ENCODE measurements around the gene CCDC57.
"Not testable (repeated sequence)": the region's sequence is repeated elsewhere in the genome, so short reads cannot be mapped to it uniquely, and the experiment has no call there.

CCDC57 gene

DNA sequence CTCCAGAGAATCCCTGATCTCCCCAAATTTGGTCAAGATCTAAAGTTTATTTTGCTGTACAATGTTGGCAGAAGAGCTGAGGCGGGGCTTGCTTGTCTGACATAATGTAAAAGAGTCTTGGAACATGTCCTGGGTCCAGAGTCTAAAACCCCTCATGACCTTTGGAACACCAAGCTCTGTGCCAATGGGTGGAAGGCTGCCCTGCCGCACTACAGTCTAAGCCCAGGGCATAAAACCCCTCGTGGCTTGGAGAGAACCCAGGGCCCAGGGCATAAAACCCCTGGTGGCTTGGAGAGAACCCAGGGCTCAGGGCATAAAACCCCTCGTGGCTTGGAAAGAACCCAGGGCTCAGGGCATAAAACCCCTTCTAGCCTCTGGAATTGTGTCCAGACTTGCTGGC, 36.7 kb downstream of the CCDC57 start:
- Histone ChIP-seq H3K9me3 (ENCODE audit: control insufficient read depth in 5 of 5, low read length in 5 of 5) (no peaks in the 10 kb centered on the region), H3K27ac (ENCODE audit: low read depth, low read length) (no peak overlapping the region), H3K27me3 (ENCODE audit: control insufficient read depth in 5 of 5, insufficient read depth in 4 of 5, low read length in 5 of 5) (no peaks in the 10 kb centered on the region), H3K4me1 (ENCODE audit: control insufficient read depth in 5 of 5, insufficient read depth in 5 of 5, low read length in 5 of 5) (no peaks in the 10 kb centered on the region), H3K4me3 (ENCODE audit: low read depth in 1 of 5, low read length in 5 of 5) (no peak overlapping the region), H3K9ac (ENCODE audit: low read length in 5 of 5) (no peak overlapping the region), H3K36me3 (ENCODE audit: control insufficient read depth in 5 of 5, insufficient read depth in 5 of 5, low read length in 5 of 5) (peaks cover 0 to 33% (median 20%) of the 10 kb centered on the region in 5 donors)

DNA sequence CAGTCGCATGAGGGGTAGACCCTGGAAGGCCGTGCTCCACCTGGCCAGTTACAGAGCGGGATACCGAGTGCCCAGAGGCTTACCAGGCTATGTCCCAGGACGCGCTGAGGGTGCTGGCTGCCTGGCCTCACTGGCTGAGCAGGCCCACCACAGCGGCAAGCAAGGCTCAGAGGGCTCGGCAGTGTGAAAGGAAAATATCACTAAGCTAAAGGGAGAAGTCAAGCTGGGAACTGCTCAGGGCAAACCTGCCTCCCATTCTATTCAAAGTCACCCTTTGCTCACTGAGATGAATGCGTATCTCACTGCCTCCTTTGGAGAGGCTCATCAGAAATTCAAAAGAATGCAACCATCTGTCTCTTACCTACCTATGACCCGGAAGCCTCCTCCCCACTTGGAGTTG, 37.4 kb downstream of the CCDC57 start:
- no peak overlapping the region for H3K27ac ChIP-seq (ENCODE audit: low read depth, low read length)

DNA sequence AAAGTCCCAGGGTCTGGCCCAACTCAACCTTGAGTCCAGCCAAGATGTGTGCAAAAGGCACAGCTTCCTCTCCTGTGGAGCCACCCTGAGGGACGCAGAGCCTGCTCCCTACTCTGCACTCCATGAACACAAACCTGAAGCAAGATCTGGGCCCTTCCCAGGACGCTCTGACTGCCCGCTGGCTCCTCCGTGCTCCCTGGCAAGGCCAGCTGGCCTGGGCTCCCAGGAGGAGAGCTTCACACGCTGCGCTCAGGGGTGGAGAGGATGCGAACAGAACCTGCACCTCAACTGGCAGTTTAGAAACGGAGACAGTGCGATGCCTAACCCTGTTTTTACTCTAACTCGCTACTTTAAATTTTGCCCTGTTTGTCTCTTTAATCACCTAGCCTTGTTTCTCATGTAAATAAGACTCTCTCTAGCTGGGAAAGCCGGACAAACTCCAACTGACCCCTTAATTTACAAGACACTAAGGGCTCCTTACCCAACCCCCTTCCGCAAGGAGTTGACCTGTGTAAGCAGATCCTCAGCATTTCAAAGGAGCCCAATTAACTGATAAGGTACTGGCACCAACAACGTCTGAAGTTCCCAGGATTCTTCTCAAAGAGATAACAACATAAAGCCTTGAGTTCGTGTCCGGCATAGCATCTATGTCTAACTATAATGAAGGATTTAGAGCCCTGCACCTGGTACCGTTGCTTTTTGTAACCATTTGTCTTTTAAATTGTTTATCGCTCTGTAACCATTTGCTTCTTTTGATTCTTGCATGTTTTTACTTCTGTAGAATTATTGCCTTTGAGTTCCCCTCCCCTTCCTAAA, 38.4 kb downstream of the CCDC57 start:
- peaks cover 0 to 33% (median 23%) of the 10 kb centered on the region in 5 donors for H3K36me3 ChIP-seq (ENCODE audit: control insufficient read depth in 5 of 5, insufficient read depth in 5 of 5, low read length in 5 of 5)
- H3K4me1 ChIP-seq (ENCODE audit: control insufficient read depth in 5 of 5, insufficient read depth in 5 of 5, low read length in 5 of 5); H3K9ac ChIP-seq (ENCODE audit: low read length in 5 of 5); H3K27me3 ChIP-seq (ENCODE audit: control insufficient read depth in 5 of 5, insufficient read depth in 4 of 5, low read length in 5 of 5); H3K27ac ChIP-seq (ENCODE audit: low read depth, low read length); H3K9me3 ChIP-seq (ENCODE audit: control insufficient read depth in 5 of 5, low read length in 5 of 5); H3K4me3 ChIP-seq (ENCODE audit: low read depth in 1 of 5, low read length in 5 of 5): not testable (repeated sequence)

More for the DNA sequence above, 37.4 kb downstream of the CCDC57 start:
- Histone ChIP-seq H3K4me3 (ENCODE audit: low read depth in 1 of 5, low read length in 5 of 5) (no peak overlapping the region), H3K4me1 (ENCODE audit: control insufficient read depth in 5 of 5, insufficient read depth in 5 of 5, low read length in 5 of 5) (no peaks in the 10 kb centered on the region), H3K9me3 (ENCODE audit: control insufficient read depth in 5 of 5, low read length in 5 of 5) (no peaks in the 10 kb centered on the region), H3K27me3 (ENCODE audit: control insufficient read depth in 5 of 5, insufficient read depth in 4 of 5, low read length in 5 of 5) (no peaks in the 10 kb centered on the region), H3K36me3 (ENCODE audit: control insufficient read depth in 5 of 5, insufficient read depth in 5 of 5, low read length in 5 of 5) (peaks cover 0 to 36% (median 23%) of the 10 kb centered on the region in 5 donors), H3K9ac (ENCODE audit: low read length in 5 of 5) (no peak overlapping the region)

DNA sequence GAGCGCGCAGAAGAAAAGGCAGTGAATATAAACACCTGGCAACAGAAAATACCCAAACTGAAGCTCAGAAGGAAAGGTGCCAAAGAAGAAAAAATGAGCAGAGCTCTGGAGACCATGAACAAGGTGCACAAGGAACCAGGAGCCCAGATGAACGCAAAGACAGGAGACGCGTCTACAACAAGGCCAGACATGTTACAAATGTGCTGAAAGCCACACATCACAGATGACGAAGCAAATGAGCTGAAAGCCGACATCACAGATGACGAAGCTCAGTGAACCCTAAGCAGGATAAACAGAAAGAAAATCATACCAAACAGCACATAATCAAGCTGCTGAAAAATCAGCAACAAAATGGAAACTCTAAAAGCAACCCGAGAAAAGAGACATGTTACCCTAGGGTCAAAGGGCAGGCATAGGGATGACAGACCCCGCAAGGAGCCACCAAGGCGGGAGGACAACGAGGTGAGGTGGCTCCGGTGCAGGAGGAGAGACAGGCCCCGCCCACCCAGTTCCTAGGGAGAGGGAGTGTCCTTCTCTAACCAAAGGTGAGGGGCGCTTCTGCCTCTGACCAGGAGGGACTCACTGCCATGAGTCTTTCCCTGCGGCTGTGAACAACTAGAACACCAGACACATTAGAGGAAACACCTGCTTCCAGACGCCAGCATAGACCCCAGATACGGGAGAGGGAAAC, 39.1 kb downstream of the CCDC57 start:
- Histone ChIP-seq H3K9me3 (ENCODE audit: control insufficient read depth in 5 of 5, low read length in 5 of 5) (no peaks in the 10 kb centered on the region), H3K4me1 (ENCODE audit: control insufficient read depth in 5 of 5, insufficient read depth in 5 of 5, low read length in 5 of 5) (no peaks in the 10 kb centered on the region), H3K36me3 (ENCODE audit: control insufficient read depth in 5 of 5, insufficient read depth in 5 of 5, low read length in 5 of 5) (peaks cover 0 to 33% (median 23%) of the 10 kb centered on the region in 5 donors), H3K9ac (ENCODE audit: low read length in 5 of 5) (no peak overlapping the region), H3K27me3 (ENCODE audit: control insufficient read depth in 5 of 5, insufficient read depth in 4 of 5, low read length in 5 of 5) (no peaks in the 10 kb centered on the region), H3K4me3 (ENCODE audit: low read depth in 1 of 5, low read length in 5 of 5) (no peak overlapping the region), H3K27ac (ENCODE audit: low read depth, low read length) (no peak overlapping the region)

DNA sequence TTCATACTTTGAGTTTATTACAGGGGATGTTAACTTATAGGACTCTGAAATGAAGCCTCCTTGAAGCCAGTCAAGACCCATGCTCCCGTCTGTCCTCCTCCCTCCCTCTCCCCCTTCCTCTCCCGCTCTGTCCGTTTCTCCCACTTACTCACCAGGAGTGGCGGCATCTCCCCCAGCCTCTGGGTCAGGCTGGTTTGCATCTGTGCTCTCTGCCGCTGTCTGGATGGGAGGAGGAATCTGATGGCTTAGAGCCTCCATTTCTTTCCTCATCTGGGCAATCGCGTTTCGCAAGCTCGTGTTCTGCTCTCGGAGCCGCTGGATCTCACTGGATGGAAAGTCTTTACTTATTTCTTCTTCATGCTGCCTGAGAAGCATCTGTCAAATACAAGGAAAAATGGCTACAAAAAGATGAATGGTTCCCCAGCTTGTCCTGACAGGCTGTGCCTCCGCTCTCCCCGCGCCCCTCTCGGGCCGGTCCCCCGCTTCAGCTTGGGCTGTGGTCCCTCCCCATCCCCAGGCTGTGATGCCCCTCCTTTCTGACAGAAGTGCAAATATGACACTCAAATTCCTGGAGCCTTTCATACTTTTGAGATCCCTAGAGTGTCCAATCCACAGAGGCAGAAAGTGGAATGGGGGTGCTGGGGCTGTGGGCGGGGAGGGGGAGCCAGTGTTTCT, 40.0 kb downstream of the CCDC57 start:
- Histone ChIP-seq H3K9ac (ENCODE audit: low read length in 5 of 5) (no peak overlapping the region), H3K4me3 (ENCODE audit: low read depth in 1 of 5, low read length in 5 of 5) (no peak overlapping the region), H3K36me3 (ENCODE audit: control insufficient read depth in 5 of 5, insufficient read depth in 5 of 5, low read length in 5 of 5) (peaks cover 0 to 29% (median 20%) of the 10 kb centered on the region in 5 donors), H3K27ac (ENCODE audit: low read depth, low read length) (no peak overlapping the region), H3K27me3 (ENCODE audit: control insufficient read depth in 5 of 5, insufficient read depth in 4 of 5, low read length in 5 of 5) (no peaks in the 10 kb centered on the region), H3K4me1 (ENCODE audit: control insufficient read depth in 5 of 5, insufficient read depth in 5 of 5, low read length in 5 of 5) (no peaks in the 10 kb centered on the region), H3K9me3 (ENCODE audit: control insufficient read depth in 5 of 5, low read length in 5 of 5) (no peaks in the 10 kb centered on the region)

DNA sequence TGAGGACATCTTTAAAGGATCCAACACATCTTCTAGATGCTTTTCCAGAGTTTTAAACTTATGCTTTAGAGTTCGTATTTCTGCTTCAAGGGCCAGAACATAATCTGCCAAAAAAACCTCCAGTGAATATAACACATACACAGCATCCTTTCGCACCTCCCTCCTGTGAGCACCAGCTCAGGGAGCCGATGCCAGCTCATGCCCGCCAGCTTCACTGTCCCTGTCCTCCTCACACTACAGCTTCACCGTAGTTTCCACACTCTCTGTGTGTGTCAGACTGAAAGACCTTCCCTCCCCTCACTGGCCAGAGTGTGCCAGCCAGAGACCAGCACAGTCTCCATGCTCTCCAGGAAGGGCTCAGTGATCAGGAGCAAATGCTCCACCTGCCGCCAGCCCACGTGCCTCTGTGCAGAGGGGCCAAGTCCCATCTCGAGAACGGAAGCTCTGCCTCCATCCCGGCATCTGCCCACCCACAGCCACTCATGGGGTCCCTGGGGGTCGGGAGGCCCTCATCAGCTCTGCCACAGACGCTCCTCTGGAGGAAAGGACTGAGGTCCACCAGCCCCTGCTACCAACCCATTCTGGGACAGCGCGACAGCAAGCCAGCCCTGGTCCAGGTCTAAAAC, 40.8 kb downstream of the CCDC57 start:
- Histone ChIP-seq H3K27me3 (ENCODE audit: control insufficient read depth in 5 of 5, insufficient read depth in 4 of 5, low read length in 5 of 5) (no peaks in the 10 kb centered on the region), H3K4me1 (ENCODE audit: control insufficient read depth in 5 of 5, insufficient read depth in 5 of 5, low read length in 5 of 5) (no peaks in the 10 kb centered on the region), H3K4me3 (ENCODE audit: low read depth in 1 of 5, low read length in 5 of 5) (no peak overlapping the region), H3K9me3 (ENCODE audit: control insufficient read depth in 5 of 5, low read length in 5 of 5) (no peaks in the 10 kb centered on the region), H3K27ac (ENCODE audit: low read depth, low read length) (no peak overlapping the region), H3K36me3 (ENCODE audit: control insufficient read depth in 5 of 5, insufficient read depth in 5 of 5, low read length in 5 of 5) (peaks cover 0 to 27% (median 20%) of the 10 kb centered on the region in 5 donors), H3K9ac (ENCODE audit: low read length in 5 of 5) (no peak overlapping the region)

DNA sequence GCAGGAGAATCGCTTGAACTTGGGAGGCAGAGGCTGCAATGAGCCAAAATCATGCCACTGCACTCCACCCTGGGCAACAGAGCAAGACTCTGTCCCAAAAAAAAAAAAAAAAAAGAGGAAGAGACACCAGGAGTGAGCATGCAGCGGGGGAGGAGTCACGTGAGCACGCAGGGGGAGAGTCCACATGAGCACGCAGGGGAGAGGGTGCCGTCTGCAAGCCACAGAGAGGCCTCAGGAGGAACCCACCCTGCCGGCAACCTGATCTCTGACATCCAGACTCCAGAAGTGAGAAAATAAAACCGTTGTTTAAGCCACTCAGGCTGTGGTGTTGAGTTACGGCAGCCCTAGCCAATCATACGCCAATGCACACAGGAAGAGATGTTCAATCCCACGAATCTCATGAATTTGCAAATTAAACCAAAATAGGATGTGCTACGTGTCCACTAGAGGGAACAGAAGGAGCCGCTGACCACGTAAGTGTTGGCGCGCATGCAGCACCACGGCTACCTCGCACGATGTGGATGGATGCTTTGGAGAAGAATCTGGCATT, 42.2 kb downstream of the CCDC57 start:
- H3K27ac ChIP-seq (ENCODE audit: low read depth, low read length): no peak overlapping the region
- peaks cover 0 to 27% (median 21%) of the 10 kb centered on the region in 5 donors for H3K36me3 ChIP-seq (ENCODE audit: control insufficient read depth in 5 of 5, insufficient read depth in 5 of 5, low read length in 5 of 5)
- peak overlapping the region in 2 of 5 donors; percentile 0 to 18 for H3K4me3 ChIP-seq (ENCODE audit: low read depth in 1 of 5, low read length in 5 of 5)
- no peaks in the 10 kb centered on the region for H3K9me3 ChIP-seq (ENCODE audit: control insufficient read depth in 5 of 5, low read length in 5 of 5)
- no peaks in the 10 kb centered on the region for H3K4me1 ChIP-seq (ENCODE audit: control insufficient read depth in 5 of 5, insufficient read depth in 5 of 5, low read length in 5 of 5)
- H3K27me3 ChIP-seq (ENCODE audit: control insufficient read depth in 5 of 5, insufficient read depth in 4 of 5, low read length in 5 of 5): no peaks in the 10 kb centered on the region
- H3K9ac ChIP-seq (ENCODE audit: low read length in 5 of 5): no peak overlapping the region

DNA sequence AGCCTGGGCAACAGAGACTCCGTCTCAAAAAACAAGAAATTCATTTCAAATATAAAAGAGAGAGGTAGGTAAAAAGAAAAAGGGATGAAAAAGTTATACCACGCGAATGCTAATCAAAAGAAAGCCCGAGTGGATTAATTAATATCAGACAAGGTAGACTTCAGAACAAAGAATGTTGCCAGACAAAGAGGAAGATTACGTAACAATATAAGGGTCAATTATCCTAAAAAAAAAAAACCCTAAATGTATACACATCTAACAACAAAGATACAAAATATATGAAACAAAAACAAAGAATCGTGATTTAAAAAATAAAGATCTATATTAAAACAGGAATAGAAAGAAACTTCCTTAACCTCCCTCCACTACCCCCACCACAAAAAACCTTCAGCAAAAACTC, 44.1 kb downstream of the CCDC57 start:
- Histone ChIP-seq H3K9me3 (ENCODE audit: control insufficient read depth in 5 of 5, low read length in 5 of 5) (no peaks in the 10 kb centered on the region), H3K27me3 (ENCODE audit: control insufficient read depth in 5 of 5, insufficient read depth in 4 of 5, low read length in 5 of 5) (no peaks in the 10 kb centered on the region), H3K36me3 (ENCODE audit: control insufficient read depth in 5 of 5, insufficient read depth in 5 of 5, low read length in 5 of 5) (peaks cover 0 to 24% (median 15%) of the 10 kb centered on the region in 5 donors), H3K9ac (ENCODE audit: low read length in 5 of 5) (no peak overlapping the region), H3K4me1 (ENCODE audit: control insufficient read depth in 5 of 5, insufficient read depth in 5 of 5, low read length in 5 of 5) (no peaks in the 10 kb centered on the region), H3K27ac (ENCODE audit: low read depth, low read length) (no peak overlapping the region), H3K4me3 (ENCODE audit: low read depth in 1 of 5, low read length in 5 of 5) (no peak overlapping the region)

DNA sequence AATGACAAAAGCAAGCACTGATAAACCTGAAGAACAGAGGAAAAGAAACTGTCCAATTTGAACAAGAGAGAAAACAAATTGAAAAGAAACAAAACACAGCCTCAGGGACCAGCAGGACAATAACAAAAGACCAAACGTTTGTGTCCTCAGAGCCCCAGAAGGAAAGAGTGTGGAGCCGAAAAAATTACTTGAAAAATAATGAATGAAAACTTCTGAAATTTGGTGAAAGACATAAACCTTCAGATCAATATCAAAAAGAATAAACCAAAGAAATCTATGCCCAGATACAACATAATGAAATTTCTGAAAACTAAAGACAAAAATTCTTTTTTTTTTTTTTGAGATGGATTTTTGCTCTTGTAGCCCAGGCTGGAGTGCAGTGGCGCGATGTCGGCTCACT, 45.6 kb downstream of the CCDC57 start:
- no peaks in the 10 kb centered on the region for H3K4me1 ChIP-seq (ENCODE audit: control insufficient read depth in 5 of 5, insufficient read depth in 5 of 5, low read length in 5 of 5)
- H3K9me3 ChIP-seq (ENCODE audit: control insufficient read depth in 5 of 5, low read length in 5 of 5): no peaks in the 10 kb centered on the region
- no peaks in the 10 kb centered on the region for H3K27me3 ChIP-seq (ENCODE audit: control insufficient read depth in 5 of 5, insufficient read depth in 4 of 5, low read length in 5 of 5)
- H3K36me3 ChIP-seq (ENCODE audit: control insufficient read depth in 5 of 5, insufficient read depth in 5 of 5, low read length in 5 of 5): peaks cover 0 to 27% (median 19%) of the 10 kb centered on the region in 5 donors
- H3K9ac ChIP-seq (ENCODE audit: low read length in 5 of 5): no peak overlapping the region
- H3K27ac ChIP-seq (ENCODE audit: low read depth, low read length): no peak overlapping the region
- no peak overlapping the region for H3K4me3 ChIP-seq (ENCODE audit: low read depth in 1 of 5, low read length in 5 of 5)

All from subcutaneous abdominal adipose tissue (tissue), 5 donors.